SU-DHL-6 (cell line): Measurements from ENCODE around the gene CDK3.
"Not testable (repeated sequence)": the region's sequence is repeated elsewhere in the genome, so short reads cannot be mapped to it uniquely, and the experiment has no call there.

ENCODE experiments used
- CTCF ChIP-seq: fragments of 200-600 bp; sonication (generic); IDR thresholded peaks from one replicate; pipeline ENCODE4 v1.5.1; 2017; ENCODE audit warnings: antibody characterized with exemption, mild to moderate bottlenecking, low read length, moderate library complexity; ENCODE audit not compliant: insufficient read depth, poor library complexity, severe bottlenecking
- EZH2phosphoT487 ChIP-seq: fragments of 200-600 bp; sonication (generic), shearing (Covaris generic); conservative IDR thresholded peaks from 2 replicates; pipeline ENCODE4 v1.6.1; 2018; ENCODE audit warnings: mild to moderate bottlenecking, antibody characterized with exemption, low read length, moderate library complexity, mixed read lengths

GRCh38 chr17:75975187-75975586 is 25.5 kb upstream of the CDK3 start:
- TF ChIP-seq CTCF, EZH2phosphoT487: not testable (repeated sequence)
